Stimulated activated CD8-positive, alpha-beta memory T cell treated with anti-CD3 and anti-CD28 coated beads, Interleukin-7, amount 100 ng/mL, for 1 hour (primary cell): ENCODE measurements around the gene NBPF1.
"Not testable (repeated sequence)": the region's sequence is repeated elsewhere in the genome, so short reads cannot be mapped to it uniquely, and the experiment has no call there.

Source experiments
- DNase-seq, 2 donors: peaks; one replicate each; pipeline ENCODE4 v3.0.0-alpha.2; 2020; ENCODE audit warnings: low read depth in 2 of 2

NBPF1 gene

GRCh38 chr1:16512624-16513411 is 100.5 kb downstream of the NBPF1 start:
- not testable (repeated sequence) for DNase-seq
